ENCODE data around the gene MRC1.

The MRC1 gene

DNA sequence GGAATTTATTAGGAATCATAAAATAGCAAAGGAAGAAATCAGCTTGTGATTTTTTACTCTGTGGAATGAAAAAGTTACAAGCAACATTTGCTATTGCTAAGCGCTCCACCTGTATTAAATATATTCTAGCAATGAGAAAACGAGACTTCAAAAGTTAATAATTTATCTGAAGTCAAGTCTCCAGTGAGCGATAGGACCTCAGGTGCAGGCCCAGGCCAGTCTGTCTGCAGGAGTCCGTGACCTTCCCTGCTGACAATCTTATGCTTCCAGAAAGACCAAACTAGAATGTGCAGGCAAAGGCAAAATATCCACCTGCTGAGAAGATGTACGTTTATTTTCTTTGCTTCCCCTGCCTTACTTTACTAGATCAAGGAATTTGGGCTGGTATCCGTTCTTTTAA is 22.7 kb downstream of the MRC1 start:
- no peaks in the 10 kb centered on the region for H3F3A ChIP-seq (ENCODE audit: insufficient read depth, low read length)
- no peaks in the 10 kb centered on the region for H3K27me3 ChIP-seq (ENCODE audit: insufficient read depth, low read length)
- H3K9ac ChIP-seq (ENCODE audit: low read length) = no peak overlapping the region
- no peaks in the 10 kb centered on the region for H3K9me3 ChIP-seq (ENCODE audit: low read length)
- no peaks in the 10 kb centered on the region for H3K79me2 ChIP-seq (ENCODE audit: insufficient read depth, low read length)
- no peaks in the 10 kb centered on the region for H3K4me1 ChIP-seq (ENCODE audit: insufficient read depth, low read length, severe bottlenecking)
- H4K20me1 ChIP-seq (ENCODE audit: insufficient read depth, low read length) = no peaks in the 10 kb centered on the region
- H3K9me2 ChIP-seq (ENCODE audit: low read depth, low read length) = no peaks in the 10 kb centered on the region
- H3K4me2 ChIP-seq (ENCODE audit: low read length) = no peak overlapping the region
- no peak overlapping the region for H3K4me3 ChIP-seq (ENCODE audit: low read depth, low read length, poor library complexity, severe bottlenecking)
- H2AFZ ChIP-seq (ENCODE audit: low read length) = no peak overlapping the region
- no peak overlapping the region for H3K27ac ChIP-seq (ENCODE audit: low read depth, low read length, poor library complexity, severe bottlenecking)
- no peaks in the 10 kb centered on the region for H3K36me3 ChIP-seq (ENCODE audit: insufficient read depth, low read length)
- no peak for TF ChIP-seq CTCF (IDR thresholded peaks at IDR 0.05; ENCODE audit: low read length)
- TF ChIP-seq EZH2 (IDR thresholded peaks at IDR 0.05; ENCODE audit: borderline replicate concordance, low read length) = no peak

- Histone ChIP-seq H4K20me1 (ENCODE audit: insufficient read depth, low read length) (no peaks in the 10 kb centered on the region), H3K4me3 (ENCODE audit: low read depth, low read length, poor library complexity, severe bottlenecking) (no peak overlapping the region), H3K9me3 (ENCODE audit: low read length) (no peaks in the 10 kb centered on the region), H3K9me2 (ENCODE audit: low read depth, low read length) (no peaks in the 10 kb centered on the region), H3K27ac (ENCODE audit: low read depth, low read length, poor library complexity, severe bottlenecking) (no peak overlapping the region), H2AFZ (ENCODE audit: low read length) (no peak overlapping the region), H3K79me2 (ENCODE audit: insufficient read depth, low read length) (no peaks in the 10 kb centered on the region), H3F3A (ENCODE audit: insufficient read depth, low read length) (no peaks in the 10 kb centered on the region), H3K36me3 (ENCODE audit: insufficient read depth, low read length) (no peaks in the 10 kb centered on the region), H3K9ac (ENCODE audit: low read length) (no peak overlapping the region), H3K27me3 (ENCODE audit: insufficient read depth, low read length) (no peaks in the 10 kb centered on the region), H3K4me2 (ENCODE audit: low read length) (no peak overlapping the region), H3K4me1 (ENCODE audit: insufficient read depth, low read length, severe bottlenecking) (no peaks in the 10 kb centered on the region)
- TF ChIP-seq EZH2 (IDR thresholded peaks at IDR 0.05; ENCODE audit: borderline replicate concordance, low read length) = no peak
- TF ChIP-seq CTCF (IDR thresholded peaks at IDR 0.05; ENCODE audit: low read length) = no peak
Measured at GRCh38 chr10:17833656-17834055, 24.5 kb downstream of the MRC1 start.

GRCh38 chr10:17835688-17836087 is 26.5 kb downstream of the MRC1 start:
- Histone ChIP-seq H3K4me1 (ENCODE audit: insufficient read depth, low read length, severe bottlenecking) (no peaks in the 10 kb centered on the region), H3K9me2 (ENCODE audit: low read depth, low read length) (no peaks in the 10 kb centered on the region), H3K9me3 (ENCODE audit: low read length) (no peaks in the 10 kb centered on the region), H2AFZ (ENCODE audit: low read length) (no peak overlapping the region), H4K20me1 (ENCODE audit: insufficient read depth, low read length) (no peaks in the 10 kb centered on the region), H3F3A (ENCODE audit: insufficient read depth, low read length) (no peaks in the 10 kb centered on the region), H3K4me3 (ENCODE audit: low read depth, low read length, poor library complexity, severe bottlenecking) (no peak overlapping the region), H3K4me2 (ENCODE audit: low read length) (no peak overlapping the region), H3K9ac (ENCODE audit: low read length) (no peak overlapping the region), H3K27ac (ENCODE audit: low read depth, low read length, poor library complexity, severe bottlenecking) (no peak overlapping the region), H3K36me3 (ENCODE audit: insufficient read depth, low read length) (no peaks in the 10 kb centered on the region), H3K27me3 (ENCODE audit: insufficient read depth, low read length) (no peaks in the 10 kb centered on the region), H3K79me2 (ENCODE audit: insufficient read depth, low read length) (no peaks in the 10 kb centered on the region)
- TF ChIP-seq EZH2 (IDR thresholded peaks at IDR 0.05; ENCODE audit: borderline replicate concordance, low read length) (no peak), CTCF (IDR thresholded peaks at IDR 0.05; ENCODE audit: low read length) (no peak)

All from OCI-LY1 (cell line).